GM19438 (cell line): ENCODE data around the gene ARMH1.

ENCODE experiments used
- ATAC-seq: cut with Tn5 transposase; IDR thresholded peaks from one replicate; pipeline ENCODE4 v1.9.1; 2021; ENCODE audit warnings: low read depth; ENCODE audit not compliant: unreplicated experiment

The ARMH1 gene

DNA sequence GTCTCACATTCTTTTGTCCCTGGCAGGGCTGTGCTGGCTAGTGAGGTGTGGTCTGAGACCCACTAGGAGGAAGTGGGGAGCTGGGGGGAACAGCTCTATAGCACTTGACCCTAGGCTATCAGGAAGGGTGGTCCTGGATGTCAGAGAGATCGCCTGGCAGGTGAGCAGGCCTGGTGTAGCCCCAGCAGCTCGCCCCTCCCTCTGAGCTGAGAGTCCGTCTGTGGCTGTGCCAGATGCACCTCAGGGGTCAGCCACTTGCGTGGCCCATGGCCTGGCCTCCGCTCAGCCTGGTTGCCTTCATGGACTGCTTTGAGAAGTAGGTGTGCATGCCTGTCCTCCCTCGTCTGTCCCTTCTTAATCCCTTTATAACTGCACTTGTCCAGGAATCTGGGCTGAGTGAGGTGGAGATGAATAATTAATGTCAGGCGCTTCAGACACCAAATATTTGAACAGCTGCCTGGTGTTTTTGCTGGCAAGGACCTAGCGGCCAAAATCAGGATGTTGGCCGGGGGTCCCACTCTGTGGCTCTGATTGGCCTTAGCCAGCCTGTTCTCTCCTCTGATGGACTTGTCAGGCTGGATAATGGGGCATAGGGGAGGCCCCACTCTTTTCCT lies 30.7 kb upstream of the ARMH1 start:
- ATAC-seq = no peak

GRCh38 chr1:44644806-44645205 lies 29.7 kb upstream of the ARMH1 start:
- no peak for ATAC-seq

DNA sequence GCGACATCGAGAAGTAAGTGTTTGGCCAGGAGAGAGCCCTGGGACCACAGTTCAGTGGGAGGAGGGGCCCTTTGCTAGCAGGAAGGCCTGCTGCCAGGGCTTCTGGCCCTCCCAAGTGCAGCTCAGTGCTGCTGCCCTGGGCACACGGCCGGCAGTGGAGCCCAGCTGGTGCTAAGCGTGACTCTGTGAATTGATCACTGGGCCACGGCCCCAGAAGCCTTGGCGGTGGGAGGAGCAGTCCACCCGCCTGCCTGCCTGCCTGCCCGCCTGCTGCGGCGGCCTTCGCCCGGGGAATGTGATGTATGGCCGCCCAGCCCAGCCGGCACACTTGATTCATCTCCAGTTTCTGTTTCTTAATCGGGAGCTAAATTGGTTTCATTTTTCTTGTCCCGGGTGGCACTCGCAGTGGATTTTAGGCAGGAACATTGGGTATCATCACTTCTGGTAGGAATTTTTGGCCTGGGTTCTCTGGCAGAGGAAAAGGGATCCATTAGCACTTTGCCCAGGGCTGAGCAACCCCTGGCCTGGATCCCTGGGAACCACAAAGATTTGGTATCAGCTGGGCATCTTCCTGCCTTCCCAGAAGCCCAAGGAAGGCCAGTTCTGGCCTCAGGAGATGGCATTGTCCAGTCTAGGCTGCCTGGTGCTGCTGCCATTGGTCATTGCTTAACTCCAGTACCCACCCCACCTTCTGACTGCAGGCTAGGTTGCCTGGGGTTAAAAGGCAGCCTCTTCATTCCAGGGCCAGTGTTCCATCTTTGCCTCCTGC lies 28.9 kb upstream of the ARMH1 start:
- ATAC-seq = no peak

GRCh38 chr1:44646261-44647110 lies 28.0 kb upstream of the ARMH1 start:
- ATAC-seq = no peak

DNA sequence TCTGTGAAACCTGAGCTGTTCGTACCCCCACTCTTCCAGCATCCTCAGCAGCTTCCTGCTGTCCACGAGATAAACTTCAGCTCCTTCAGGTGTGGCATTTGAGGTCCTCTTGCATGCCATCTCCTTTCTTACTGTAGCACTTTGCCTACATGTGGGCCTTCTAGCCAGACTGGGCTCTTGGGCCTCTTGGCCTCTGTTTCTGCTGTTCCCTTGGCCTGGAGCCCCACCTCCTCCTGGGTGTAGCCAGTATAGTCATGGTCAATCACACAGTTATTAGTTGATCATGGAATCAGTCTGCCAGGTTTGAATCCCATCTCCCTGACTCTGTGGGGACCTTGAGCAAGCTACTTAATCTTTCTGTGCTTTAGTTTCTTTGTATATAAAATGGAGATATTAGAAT lies 26.6 kb upstream of the ARMH1 start:
- no peak for ATAC-seq

DNA sequence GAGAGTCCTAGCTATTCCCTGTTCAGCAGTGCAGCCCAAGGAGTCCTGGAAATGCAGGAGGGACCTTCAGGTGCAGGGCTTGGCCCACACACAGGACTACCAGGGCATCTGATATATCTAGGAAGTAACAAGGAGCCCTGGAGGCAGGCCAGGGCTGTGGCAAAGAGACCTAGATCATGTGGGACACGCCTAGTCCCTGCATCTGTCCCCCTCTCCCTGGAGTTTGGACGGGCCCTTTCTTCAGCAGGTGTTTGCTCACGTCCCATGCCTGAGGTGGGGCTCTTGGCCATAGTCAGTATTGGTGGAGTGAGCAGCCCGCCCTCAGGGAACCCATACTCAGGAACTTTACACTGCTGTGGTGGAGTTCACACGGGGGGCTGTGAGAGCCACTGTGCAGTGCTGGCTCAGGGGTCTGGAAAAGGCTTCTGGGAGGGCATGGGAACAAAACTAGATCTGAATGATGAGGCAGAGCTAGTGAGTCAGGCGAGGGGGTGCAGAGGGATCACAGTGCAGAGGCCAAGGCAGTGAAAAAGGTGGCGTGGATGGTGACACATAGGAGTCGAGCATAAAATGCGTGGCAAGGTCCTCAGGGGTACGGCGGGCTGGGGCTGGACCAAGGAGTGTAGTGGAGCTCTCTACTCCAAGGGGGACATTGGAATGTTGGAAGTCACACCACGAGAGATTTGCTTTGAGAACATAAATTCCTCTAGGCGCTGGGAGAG lies 25.8 kb upstream of the ARMH1 start:
- no peak for ATAC-seq

DNA sequence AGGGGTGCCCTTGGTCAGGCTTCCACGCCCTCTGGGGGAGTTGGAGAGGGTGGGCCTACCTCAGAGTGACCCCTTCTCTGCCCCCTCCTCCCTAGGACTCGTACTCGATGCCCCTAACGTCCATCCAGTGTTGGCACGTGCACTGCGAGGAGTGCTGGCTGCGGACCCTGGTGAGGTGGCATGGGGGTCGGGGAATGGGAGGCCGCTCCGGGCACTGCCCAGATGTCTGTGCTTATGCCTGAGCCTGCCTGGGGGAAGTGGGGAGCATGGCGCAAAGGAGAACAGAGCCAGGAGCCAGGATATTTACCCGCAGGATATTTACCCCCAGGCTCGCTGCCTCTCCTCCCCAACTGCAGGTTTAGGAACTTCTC lies 24.7 kb upstream of the ARMH1 start:
- no peak for ATAC-seq

GRCh38 chr1:44650159-44650831 lies 24.2 kb upstream of the ARMH1 start:
- ATAC-seq = no peak

- ATAC-seq = no peak
Measured at GRCh38 chr1:44651069-44651468, 23.4 kb upstream of the ARMH1 start.

DNA sequence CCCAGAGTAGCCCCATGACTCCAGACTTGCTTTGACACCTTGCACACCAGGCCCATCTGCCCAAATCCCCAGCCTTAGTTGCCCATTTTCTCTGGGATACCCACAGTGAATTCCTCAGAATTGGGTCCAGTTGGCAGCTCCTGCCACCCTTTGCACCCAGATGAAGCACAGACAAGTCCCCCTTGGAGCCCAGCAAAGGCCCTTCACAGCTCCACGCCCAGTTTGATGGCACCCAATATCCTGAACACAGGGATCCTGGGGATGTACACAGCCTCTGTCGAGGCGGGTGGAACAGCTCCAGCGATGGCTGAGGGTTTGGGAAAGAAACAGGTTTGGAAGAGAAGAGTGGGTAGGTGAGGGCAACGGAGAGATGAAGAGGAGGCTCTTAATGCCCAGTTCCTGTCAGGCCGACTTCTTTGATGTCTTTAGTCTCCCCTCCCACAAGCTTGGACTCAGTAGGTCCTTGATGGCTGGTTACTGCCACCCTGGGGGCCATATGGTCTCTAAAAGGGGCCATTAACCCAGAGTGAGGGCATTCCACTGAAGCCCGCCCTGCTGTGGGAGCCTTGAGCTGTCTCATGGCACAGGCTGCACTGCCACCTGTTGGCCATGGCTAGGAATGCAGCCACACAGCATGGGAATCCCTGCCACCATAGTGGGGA lies 21.9 kb upstream of the ARMH1 start:
- ATAC-seq = no peak

GRCh38 chr1:44653107-44653964 lies 21.2 kb upstream of the ARMH1 start:
- ATAC-seq = no peak

- ATAC-seq = no peak
Measured at GRCh38 chr1:44654621-44655187, 19.8 kb upstream of the ARMH1 start.

DNA sequence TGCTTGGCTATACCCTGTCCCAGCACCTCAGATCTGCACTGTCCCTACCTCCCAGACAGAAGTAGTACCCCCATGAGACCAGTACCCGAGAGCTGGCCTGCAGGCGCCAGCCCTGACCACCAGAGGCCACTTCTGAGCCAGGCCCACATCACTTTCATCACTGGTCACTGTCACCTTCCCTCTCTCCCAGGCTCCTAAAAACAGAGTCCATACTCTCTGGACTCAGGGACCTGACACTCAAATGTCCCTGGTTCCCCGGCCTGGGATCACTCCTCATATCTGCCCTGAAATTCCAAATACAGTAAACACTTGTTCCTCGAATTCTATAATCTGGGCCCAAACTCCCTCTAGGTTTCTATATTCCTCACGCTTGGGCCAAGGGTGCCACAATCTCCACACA lies 18.9 kb upstream of the ARMH1 start:
- ATAC-seq = no peak

GRCh38 chr1:44659566-44659965 lies 14.9 kb upstream of the ARMH1 start:
- ATAC-seq = no peak

DNA sequence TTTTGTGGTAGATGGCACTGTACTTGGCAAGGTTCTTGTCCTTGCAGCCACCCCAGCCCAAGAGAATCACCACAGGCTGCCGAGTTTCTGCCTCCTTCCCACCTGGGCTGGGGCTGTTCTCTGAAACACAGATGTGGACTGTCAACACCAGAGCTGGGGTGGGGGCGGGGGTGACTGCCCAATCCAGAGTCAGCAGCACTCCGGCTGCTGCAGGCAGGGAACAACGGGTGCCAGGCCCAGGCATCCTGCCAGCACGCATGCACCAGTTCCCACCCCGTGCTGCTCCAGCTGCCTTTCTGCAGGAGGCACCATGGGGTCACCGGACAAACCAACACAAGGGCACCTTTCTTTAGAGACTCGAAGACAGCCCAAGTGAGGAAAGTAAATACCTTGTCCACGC lies 14.3 kb upstream of the ARMH1 start:
- no peak for ATAC-seq

- ATAC-seq = no peak
Measured at GRCh38 chr1:44661781-44662682, 12.5 kb upstream of the ARMH1 start.

- no peak for ATAC-seq
Measured at GRCh38 chr1:44662683-44663030, 11.9 kb upstream of the ARMH1 start.

DNA sequence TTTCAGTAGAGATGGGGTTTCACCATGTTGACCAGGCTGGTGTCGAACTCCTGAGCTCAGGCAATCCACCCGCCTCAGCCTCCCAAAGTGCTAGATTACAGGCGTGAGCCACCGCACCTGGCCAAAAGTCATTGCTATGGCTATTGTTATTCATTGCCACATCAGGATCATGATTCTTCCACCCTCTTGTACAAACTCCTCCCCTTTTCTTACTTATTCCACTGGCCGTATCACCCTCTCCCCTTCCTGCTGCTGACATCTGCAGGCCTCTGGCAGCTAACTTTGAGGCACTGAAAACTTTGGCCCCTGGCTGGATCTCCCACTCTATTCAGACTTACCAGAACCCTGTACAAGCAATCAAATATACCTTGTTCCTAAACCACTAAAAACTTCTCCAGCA lies 11.1 kb upstream of the ARMH1 start:
- no peak for ATAC-seq
